DOHH2 (cell line): ENCODE measurements around the gene PHYKPL.

Experiments
- EZH2phosphoT487 ChIP-seq: fragments of 200-600 bp; sonication (generic); IDR thresholded peaks from 2 replicates; pipeline ENCODE4 v1.6.1; 2017; ENCODE audit warnings: borderline replicate concordance, mild to moderate bottlenecking, antibody characterized with exemption, low read length, moderate library complexity, mixed read lengths
- TF ChIP-seq, protein P1 (sequence below): fragments of 200-600 bp; sonication (generic); IDR thresholded peaks from one replicate; pipeline ENCODE4 v1.5.1; 2014; ENCODE audit warnings: antibody characterized with exemption, mild to moderate bottlenecking, low read depth, low read length; ENCODE audit not compliant: poor library complexity, severe bottlenecking

DNA sequence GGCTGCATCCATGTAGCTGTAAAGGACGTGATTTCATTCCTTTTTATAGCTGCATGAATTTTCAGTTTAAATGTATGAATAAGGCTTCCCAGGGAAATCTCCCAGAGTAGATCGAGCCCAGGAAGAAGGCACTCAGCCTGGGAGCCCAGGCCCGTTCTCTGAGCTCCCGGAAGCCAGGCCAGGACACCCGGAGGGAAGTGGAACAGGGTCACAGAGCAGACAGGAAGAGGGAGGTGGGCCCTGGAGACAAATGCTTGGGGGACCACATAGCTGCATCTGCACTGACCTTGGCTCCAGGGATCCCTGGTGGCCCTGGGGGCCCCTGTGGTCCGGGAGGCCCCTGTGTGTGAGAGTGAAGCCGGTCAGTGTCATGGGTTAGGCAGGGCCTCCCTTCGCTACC lies 19.7 kb upstream of the PHYKPL start:
- TF ChIP-seq, protein P1, sequence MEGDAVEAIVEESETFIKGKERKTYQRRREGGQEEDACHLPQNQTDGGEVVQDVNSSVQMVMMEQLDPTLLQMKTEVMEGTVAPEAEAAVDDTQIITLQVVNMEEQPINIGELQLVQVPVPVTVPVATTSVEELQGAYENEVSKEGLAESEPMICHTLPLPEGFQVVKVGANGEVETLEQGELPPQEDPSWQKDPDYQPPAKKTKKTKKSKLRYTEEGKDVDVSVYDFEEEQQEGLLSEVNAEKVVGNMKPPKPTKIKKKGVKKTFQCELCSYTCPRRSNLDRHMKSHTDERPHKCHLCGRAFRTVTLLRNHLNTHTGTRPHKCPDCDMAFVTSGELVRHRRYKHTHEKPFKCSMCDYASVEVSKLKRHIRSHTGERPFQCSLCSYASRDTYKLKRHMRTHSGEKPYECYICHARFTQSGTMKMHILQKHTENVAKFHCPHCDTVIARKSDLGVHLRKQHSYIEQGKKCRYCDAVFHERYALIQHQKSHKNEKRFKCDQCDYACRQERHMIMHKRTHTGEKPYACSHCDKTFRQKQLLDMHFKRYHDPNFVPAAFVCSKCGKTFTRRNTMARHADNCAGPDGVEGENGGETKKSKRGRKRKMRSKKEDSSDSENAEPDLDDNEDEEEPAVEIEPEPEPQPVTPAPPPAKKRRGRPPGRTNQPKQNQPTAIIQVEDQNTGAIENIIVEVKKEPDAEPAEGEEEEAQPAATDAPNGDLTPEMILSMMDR, result no peak
- no peak for TF ChIP-seq EZH2phosphoT487
